ENCODE data around the gene EPB42. TPM values are rescaled to one million over a fixed set of nuclear protein-coding genes. Genes with fewer than 3 reads are reported as not detected.
A peak's percentile ranks its signal among the peaks of the same experiment; 100 is the strongest.
"Not testable (repeated sequence)": the region's sequence is repeated elsewhere in the genome, so short reads cannot be mapped to it uniquely, and the experiment has no call there.

Gene EPB42
- total RNA-seq, 2 donors from 2014 or later: not detected

DNA sequence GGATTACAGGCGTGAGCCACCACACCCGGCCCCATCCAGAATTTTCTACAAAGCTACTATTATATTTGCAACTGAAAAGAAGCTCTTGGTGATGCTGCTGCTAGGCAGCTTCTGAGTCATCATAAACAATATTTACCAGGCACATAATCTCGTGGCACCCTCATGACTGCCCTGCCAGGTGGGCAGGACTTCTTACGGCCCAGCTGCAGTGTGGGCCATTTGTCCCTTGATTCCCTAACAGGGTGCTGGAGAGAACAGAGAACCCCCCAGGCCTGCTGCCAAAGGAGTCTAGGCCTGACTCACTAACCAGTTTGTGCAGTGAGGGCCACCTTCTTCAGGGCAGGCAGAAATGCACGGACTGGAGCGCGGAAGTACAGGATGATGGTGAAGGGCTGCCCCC, 4.9 kb downstream of the EPB42 start:
- DNase-seq (no peak), ATAC-seq (no peak)
- intact Hi-C loops (cut with DNase I, micrococcal nuclease): no loop called here

- intact Hi-C loops (cut with DNase I, micrococcal nuclease): no loop called here
- no peak for ATAC-seq
Measured at GRCh38 chr15:43214592-43215295, 6.1 kb downstream of the EPB42 start.

GRCh38 chr15:43214169-43214568, 6.6 kb downstream of the EPB42 start:
- intact Hi-C loops (cut with DNase I, micrococcal nuclease): no loop called here

More at GRCh38 chr15:43214592-43215295, 6.1 kb downstream of the EPB42 start:
- no peak for DNase-seq

DNA sequence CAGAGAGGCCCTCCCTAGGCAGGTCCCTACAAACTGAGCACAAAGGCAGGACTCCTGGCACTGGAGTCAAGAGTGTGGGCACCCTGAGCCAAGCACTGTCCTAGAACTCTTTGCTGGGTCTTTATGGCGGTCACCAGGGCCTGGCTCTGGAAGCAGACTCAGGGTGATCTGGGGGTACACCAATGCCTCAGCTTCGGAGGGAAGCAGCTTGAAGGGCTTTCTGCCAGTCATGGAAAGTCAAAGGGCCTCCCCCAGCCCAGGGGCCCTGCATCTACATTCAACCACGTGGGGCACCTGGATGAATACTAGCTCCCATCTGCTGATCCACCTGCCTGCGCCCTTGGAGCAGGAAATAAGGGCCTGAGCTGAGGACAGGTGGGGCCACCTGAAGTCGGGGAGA, 7.4 kb downstream of the EPB42 start:
- no peak for DNase-seq
- no peak for ATAC-seq
- intact Hi-C loops (cut with DNase I, micrococcal nuclease): no loop called here

More at GRCh38 chr15:43214169-43214568, 6.6 kb downstream of the EPB42 start:
- ATAC-seq (no peak), DNase-seq (no peak)

DNA sequence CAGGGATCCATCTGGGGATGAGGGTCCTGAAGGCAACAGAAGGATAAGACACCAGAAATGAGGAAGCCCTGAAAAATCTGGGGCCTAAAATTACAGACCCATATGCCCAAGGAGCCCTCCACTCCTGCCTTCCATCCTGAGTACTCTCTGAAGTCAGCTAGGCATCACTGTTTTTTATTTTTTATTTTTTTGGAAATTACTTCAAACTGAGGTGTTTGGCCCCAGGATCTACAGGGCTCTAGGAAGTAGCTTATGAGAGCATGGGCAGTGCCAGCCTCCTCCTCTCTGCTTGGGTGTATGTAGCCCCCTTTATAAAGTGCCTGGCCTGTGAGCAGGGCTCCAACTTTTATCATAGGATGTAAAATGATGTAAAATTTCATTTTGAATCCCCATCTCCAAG, 7.9 kb downstream of the EPB42 start:
- ATAC-seq (no peak), DNase-seq (no peak)
- intact Hi-C loops (cut with DNase I, micrococcal nuclease): no loop called here

DNA sequence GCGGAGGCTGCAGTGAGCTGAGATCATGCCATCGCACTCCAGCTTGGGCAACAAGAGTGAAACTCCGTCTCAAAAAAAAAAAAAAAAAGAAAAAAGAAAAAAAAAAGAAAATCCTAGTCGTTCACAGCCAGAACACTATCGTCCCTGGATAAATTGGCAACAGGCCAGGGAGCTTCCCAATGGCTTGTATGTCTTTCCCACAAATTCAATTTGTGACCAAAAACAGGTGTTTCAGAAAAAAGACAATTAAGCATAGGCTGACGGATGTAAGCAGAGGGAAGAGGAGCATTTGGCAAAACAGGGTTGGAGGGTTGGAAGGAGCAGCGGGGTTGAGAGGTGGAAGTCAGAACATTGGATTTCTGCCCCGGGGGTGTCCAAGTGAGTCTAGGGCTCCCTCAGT, 8.5 kb downstream of the EPB42 start:
- DNase-seq (no peak), ATAC-seq (no peak)
- intact Hi-C loops (cut with DNase I, micrococcal nuclease): no loop called here

- ATAC-seq (peak; percentile 56), DNase-seq (no peak)
- intact Hi-C loops (cut with DNase I, micrococcal nuclease): no loop called here
Measured at GRCh38 chr15:43211224-43211735, 9.5 kb downstream of the EPB42 start.

DNA sequence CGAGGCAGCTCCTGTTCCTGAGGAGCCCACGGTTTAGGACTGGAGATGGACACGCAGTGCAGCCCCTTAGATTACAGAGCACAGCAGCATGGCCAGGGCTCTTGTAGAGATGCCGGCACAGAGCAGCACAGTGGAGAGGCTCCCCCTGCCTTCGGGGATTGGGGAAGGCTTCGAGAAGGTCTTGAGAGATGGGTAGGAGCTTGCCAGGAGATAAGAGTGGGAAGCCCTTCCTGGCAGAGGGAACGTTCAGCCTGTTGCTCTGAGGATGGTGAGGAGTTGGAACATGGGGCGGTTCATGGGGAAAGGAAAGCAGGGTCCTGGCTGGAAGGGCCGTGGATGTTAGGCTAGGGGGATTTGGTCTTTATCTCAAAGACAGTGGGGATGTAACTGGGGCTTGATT, 10.0 kb downstream of the EPB42 start:
- intact Hi-C loops (cut with DNase I, micrococcal nuclease): no loop called here
- DNase-seq: no peak
- no peak for ATAC-seq

DNA sequence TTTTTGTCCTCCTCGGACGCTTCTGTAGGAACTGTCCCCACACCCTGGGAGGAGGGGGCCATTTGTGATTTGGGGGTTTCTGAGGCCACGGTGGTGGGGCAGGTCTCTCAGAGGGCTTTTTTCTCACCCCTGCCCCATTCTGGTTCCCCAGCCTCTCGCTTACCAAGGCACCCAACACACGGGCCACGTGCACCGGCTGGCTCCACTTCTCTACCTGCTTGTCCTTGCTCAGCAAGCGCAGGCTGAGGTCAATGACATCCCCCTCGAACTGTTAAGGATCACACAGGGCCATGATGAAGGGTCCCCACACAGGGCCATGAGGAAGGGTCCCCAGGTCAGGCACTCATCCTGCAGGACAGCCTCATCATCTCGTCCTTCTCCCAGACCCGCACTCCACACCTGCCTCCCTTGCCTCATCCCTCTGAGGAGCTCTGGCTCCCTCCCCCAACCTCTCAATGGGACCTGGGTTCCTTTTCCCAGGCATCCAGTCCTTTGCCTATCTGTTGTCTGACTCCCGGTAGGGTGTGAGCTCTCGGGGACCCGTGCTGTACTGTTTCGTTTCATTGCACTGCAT, 10.6 kb downstream of the EPB42 start:
- ATAC-seq (no peak), DNase-seq (no peak)
- intact Hi-C loops (cut with DNase I, micrococcal nuclease): no loop called here

- no peak for DNase-seq
- intact Hi-C loops (cut with DNase I, micrococcal nuclease): no loop called here
- peak; percentile 39 for ATAC-seq
Measured at GRCh38 chr15:43209059-43209824, 11.6 kb downstream of the EPB42 start.

DNA sequence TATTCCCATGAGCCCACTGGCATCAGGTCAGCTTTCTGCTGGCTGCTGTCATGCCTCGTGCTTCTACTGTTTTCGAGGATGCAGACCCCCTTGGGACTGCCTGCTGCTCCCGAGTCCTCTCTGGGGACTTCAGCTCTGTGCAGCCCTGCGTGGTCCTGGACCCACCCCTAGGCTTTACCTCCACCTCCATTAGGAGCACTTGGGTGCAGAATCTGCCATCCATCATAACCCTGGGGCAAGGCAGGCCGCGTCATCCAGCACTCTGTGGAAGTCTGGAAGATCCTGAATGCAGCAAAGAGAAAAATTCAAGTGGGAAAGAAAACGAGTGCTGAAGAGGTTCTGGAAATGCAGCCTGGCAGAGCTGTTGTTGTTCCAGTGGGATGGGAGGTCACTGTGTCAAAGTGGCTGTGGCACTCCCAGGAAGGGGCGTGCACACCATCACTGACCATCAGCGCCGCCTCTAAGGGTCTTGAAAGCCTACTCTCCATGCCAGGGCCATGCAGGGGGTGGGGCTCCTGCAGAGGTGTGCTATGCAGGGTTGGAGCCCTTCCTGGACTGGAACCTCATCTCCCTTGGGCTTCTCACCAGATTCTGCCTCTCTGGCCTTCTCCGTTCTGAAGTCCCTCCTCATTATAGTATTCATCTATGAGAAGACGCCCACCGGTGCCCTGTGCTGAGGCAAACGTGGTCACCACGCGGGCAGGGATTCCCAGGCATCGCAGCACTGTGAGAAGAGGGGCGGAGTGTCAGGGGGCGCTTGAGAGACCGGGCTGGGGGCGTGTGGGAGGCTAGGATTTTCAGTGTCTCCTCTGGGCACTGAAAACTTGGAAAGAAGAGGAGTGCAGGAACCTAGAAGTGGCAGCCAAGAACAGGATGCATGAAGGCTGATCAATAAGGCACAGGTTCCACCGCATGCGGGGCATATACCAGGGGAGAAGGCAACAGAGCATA, 12.5 kb downstream of the EPB42 start:
- intact Hi-C loops (cut with DNase I, micrococcal nuclease): no loop called here
- DNase-seq: no peak
- no peak for ATAC-seq

DNA sequence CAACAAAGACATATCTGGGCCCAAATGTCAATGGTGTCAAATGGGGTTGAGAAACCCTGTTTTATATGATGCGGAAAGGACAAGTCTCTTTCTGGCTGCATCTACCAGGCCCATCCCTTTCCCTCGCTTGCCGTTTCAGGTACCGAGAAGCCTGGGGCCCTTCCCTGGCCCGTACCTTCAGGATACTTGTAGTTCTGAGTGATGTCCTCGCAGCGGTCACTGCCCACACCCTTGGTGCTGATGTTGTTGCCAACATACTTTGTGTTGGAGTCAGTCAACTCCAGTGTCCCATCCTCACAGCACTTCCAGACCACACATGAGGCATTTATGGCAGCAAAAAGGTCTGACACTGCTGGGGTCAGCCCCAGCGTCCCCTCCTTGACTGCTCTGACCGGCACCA, 13.8 kb downstream of the EPB42 start:
- intact Hi-C loops (cut with DNase I, micrococcal nuclease): no loop called here
- ATAC-seq: no peak
- no peak for DNase-seq

DNA sequence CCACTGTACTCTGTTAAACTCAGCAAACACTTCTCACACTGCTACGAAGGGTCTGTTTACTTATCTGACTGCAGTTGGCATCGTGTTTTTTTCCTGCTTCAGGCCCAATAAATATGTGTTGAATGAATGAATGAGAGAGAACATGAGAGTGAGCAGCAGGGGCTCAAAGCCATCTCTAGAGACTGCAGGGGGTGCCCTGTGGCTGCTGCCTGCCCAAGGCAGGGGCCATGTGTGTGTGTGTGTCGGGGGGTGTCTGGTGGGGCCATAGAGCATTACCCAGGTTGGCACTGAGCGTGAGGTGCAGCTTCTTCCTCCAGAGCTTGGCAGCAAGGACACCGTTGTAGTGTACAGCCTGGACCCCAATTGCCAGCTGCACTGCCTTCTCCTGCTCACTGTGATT, 14.8 kb downstream of the EPB42 start:
- intact Hi-C loops (cut with DNase I, micrococcal nuclease): no loop called here
- no peak for ATAC-seq

DNA sequence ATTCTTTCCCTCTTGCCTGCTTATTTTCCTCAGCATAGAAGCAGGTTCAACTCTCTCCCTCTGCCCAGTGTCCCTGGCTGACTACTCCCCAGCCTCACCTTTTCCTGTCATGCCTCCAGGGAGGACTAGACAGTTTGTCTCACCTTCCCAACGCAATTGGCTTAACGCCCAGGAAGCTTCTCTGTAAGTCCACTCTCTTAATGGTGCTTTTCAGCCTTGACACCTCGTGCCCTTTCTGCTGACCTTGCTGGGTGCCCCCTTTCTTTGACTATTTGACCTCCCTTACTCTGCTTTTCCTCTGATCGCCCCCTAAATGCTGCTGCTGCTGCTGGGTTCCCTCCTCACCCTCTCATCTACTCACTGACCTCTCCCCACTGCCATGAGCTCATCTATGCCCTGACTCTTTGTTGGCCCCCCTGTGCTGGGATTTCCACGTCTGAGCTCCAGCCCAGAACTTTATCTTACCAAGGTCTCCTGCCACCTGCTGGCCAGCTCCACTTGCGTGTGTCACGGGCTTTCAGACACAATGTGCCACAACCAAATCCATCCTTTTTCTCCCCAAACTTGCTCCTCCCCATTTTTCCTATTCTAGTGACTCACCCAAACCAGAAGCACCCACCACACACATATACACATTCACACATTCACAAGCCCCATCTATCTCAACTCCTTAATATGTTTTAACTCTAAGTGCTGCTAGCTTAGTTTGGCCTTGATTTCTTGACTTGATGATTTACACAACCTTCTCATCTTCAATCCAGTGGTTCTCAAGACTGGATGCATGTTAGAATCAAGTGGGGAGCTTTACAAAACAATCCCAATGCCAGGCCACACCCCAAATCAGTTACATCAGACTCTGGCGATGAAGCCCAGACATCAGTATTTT, 16.6 kb downstream of the EPB42 start:
- DNase-seq: peak in 1 of 2 donors; percentile 64
- intact Hi-C loops (cut with DNase I, micrococcal nuclease): no loop called here

More for the DNA sequence above, 14.8 kb downstream of the EPB42 start:
- DNase-seq: no peak

GRCh38 chr15:43199945-43200488, 20.8 kb downstream of the EPB42 start:
- intact Hi-C loops (cut with DNase I, micrococcal nuclease): no loop called here
- ATAC-seq: no peak

More for the DNA sequence above, 16.6 kb downstream of the EPB42 start:
- ATAC-seq: peak; percentile 46

GRCh38 chr15:43198992-43199391, 21.8 kb downstream of the EPB42 start:
- intact Hi-C loops (cut with DNase I, micrococcal nuclease): no loop called here
- DNase-seq: no peak
- no peak for ATAC-seq

More at GRCh38 chr15:43199945-43200488, 20.8 kb downstream of the EPB42 start:
- no peak for DNase-seq

- ATAC-seq; intact Hi-C loops (cut with DNase I, micrococcal nuclease); DNase-seq: not testable (repeated sequence)
Measured at GRCh38 chr15:43198556-43198955, 22.3 kb downstream of the EPB42 start.

Measured in left colon (tissue), 2 donors.